ENCODE results near the gene ITGBL1. TPM values are rescaled to one million over a fixed set of nuclear protein-coding genes. Genes with fewer than 3 reads are reported as not detected.

Gene ITGBL1
- total RNA-seq, 1 donor from 2014 or later, result 0.81 TPM

DNA sequence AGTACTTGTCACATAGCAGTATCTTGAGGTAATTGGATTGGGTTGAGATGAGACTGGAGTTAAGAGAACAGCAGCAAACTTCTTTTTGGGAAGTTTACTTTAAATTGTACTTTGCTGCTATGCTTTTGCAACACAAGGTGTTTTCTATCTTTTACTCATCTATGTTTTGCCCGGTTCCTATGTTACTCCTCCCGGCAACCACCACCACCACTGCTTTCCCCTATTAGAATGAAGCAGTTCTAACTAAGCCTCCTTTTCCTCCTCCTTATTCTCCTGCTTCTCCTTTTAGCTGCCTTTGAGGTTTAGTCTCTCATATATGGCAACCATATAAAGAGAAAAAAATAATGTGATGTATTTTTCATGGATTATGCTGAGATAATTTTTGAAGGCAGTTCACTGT, 233.5 kb downstream of the ITGBL1 start:
- ATAC-seq (no peak), DNase-seq (ENCODE audit: low spot score) (no peak)

DNA sequence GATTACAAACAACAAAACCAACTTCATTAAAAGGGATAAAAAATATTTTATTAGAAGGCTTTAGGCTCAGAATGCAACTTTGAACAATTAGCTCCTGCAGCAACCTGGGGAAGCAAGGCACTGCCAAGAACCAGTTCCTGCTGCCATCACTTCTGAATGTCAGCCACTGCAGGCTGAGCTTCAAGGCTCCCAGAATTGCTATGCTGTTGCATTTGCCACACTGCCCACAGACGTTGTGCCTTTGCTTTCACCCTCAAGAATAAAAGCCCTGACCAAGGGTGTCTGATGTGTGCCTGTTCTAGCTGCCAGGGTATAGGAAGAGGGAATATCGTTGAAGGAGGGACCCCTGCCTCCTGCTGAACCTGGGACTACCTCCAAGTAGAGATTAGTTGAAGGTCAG, 238.4 kb downstream of the ITGBL1 start:
- no peak for ATAC-seq

DNA sequence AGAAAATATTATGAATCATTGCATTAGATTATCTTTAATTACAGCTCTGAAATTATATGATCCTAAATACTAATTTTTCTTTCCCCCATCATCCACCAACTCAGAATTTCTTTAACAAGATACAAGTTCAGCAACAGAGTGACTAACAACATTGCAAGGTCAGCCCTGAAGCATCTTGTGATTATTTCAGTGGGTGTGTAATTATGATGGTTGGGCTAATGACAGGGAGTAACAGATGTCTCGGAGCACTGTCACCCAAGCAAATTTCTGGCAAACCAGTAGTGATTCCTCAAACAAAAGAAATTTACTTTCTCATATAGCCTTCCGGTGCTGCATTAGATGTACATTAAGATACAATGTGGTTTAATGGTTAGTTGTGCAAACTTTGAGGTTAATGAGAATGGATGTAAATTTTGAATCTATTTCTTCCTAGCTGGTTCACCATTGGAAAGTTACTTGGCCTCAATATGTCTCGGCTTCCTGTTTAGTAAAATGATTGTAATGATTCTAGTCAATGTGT, 238.9 kb downstream of the ITGBL1 start:
- DNase-seq (ENCODE audit: low spot score) (no peak), ATAC-seq (no peak)

More for the DNA sequence above, 238.4 kb downstream of the ITGBL1 start:
- DNase-seq (ENCODE audit: low spot score), result no peak

DNA sequence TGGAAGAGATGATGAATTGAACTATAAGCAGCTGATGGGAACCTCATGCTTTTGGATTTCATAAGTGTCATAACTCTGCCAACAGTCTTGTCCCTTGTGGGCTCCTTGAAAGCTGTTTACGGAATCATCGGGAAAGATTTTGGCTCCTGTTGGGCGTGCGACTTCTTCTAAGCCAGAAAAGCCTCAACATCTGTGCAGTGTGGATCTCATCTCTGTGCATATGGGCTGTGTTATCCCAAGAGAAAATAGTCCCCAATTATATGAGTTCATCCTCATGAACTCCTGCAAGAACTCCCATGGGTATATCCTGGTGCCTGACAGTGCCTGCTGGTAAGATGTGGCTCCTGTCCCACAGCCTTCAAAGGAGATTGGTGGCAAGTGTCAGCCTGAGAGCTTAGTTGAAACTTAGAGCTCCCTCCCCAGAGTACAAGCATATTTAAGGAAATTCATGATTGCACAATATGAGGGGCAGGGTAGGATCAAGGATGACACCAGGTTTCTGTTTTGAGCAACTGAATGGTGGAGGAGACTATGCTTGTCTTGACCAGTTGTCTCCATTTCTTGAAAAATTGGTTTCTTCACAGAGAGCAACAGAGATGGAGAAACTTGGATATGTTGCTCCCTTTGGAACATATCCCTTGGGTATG, 243.5 kb downstream of the ITGBL1 start:
- DNase-seq (ENCODE audit: low spot score), result no peak

DNA sequence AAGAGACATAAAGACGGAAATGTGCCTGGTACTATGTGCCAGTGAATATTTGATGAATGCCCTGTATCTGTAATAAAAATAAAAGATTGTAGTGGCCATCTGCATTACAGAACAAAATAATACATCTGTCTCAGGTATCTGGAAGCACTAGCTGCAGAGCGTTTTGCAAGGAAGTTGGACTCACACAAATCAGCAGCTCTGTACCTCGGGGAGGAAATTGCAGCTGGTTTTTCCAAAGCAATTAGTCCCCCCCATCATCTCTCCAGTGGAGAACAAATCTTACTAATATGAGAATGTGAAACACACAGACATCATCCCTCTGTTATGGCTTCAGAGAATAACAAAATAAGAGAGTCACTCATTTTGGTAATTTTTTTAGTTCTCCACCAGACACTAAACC, 245.3 kb downstream of the ITGBL1 start:
- no peak for ATAC-seq
- no peak for DNase-seq (ENCODE audit: low spot score)

More for the DNA sequence above, 243.5 kb downstream of the ITGBL1 start:
- no peak for ATAC-seq

DNA sequence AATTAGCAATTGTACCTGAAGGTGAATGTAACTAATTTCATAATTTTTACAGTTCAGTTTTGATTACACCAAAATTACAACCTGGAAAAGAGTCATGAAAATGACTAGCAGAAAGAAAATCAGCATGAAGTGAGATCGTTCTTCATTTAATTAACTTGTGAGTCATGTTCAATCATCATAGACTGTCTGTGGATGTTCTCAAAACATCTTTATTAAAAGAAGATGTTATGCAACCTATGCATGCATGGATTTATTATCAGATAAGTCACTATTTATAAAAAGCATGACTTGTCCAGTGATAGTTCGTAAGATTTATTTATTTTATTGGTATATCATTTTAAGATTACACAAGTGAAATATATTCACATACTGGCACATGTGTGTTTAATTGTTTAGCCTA, 245.9 kb downstream of the ITGBL1 start:
- DNase-seq (ENCODE audit: low spot score) (no peak), ATAC-seq (no peak)

DNA sequence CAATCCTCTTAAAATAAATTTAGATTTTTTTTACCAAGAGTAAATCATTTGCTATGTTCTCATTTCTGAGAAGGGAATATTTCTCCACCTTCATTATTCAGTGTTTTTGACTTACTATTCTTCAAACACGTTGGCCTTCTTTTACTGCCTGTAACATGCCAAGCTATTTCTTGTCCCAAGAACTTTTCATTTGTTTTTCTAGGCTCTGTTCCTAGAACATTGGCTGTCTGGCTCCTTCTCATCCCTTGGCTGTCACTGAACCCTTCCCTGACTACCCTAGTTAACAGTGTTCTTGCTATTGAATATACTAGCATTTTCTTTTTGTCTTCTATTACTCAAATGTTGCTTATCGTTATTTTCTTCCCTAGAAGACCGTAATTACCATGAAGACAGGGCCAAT, 248.1 kb downstream of the ITGBL1 start:
- DNase-seq (ENCODE audit: low spot score) (no peak), ATAC-seq (peak; percentile 97)

DNA sequence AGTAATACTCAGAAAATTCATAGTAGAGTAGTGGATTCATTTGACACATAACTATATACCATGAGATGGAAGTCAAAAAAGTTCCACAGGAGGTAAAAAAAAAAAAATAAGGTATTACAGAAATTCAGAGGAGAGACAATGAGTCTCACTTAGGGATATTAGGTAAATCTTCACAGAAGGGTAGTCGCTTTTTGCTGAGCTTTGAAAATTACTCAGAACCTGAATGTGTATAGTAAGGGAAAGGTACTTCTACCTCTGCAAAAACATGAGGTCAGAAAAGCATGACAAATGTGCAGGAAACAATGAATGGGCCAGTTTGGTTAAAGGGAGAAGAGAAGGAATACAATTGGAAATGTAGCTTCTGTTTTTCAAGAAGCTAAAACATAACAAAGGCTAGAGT, 250.6 kb downstream of the ITGBL1 start:
- DNase-seq (ENCODE audit: low spot score) (no peak), ATAC-seq (no peak)

DNA sequence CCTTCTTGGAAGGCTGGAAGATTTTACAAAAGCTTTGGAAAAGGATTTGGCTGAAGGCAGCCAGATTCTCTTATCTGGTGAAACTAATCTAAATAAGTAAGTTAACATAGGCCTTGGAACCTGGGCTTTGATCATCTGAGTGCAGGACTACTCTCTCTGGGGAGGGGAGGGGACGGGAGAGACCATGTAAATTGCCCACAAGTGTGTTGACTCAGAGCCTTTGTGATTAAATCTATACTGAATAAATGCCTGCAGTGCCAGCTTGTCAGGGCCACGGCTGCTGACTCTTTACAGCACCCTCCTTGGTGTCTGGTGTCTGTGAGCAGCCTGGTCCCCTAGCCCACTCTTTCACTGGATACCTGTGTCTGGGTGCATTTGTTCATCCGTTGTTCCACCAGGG, 251.4 kb downstream of the ITGBL1 start:
- no peak for ATAC-seq
- DNase-seq (ENCODE audit: low spot score), result no peak

DNA sequence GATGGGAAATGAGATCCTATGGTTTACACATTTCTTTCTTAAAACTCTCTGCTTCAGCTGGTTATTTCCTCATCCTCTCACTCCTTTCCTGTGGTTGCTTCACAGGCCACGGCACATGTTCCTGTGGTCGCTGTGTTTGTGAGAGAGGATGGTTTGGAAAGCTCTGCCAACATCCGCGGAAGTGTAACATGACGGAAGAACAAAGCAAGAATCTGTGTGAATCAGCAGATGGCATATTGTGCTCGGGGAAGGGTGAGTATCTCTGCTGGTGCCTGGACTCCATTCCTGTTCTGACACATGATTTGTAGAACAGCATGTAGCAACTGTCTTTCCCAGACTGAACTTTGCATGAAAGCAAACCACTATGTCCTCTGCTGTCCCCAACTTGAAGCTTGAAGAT, 254.2 kb downstream of the ITGBL1 start:
- ATAC-seq, result peak; percentile 79
- DNase-seq (ENCODE audit: low spot score), result peak; percentile 75

DNA sequence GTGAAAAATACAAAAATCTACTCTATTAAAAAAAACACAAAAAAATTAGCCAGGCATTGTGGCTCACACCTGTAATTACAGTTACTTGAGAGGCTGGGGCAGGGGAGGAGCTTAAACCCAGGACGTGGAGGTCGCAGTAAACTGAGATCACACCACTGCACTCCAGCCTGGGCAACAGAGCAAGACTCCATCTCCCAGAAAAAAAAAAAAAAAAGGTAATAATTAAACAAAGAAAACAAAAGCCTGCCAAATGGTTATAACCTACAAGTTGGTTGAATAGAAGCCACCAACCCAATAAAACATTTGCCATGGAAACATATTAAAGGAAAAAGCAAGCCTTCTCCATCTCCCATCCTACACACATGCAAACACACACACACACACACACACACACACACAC, 255.2 kb downstream of the ITGBL1 start:
- peak; percentile 40 for ATAC-seq
- no peak for DNase-seq (ENCODE audit: low spot score)

DNA sequence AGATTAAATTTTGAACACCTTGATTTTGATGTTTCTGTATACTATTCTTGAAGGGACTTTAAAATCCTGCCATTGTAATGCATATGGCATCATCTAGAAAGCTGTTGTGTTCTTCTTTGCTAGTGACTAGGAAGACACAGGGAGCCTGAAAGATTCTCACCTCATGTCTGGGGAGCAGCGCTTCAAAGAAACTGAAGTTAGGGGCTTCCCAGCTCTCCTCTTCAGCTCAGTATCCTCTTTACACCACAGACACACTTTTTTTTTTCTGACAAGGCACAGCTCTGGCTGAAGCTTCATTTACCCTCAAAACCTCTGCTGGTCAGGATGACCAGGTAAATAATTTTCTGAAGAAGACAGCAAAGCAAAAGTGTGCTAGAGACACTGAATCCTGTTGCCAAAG, 255.6 kb downstream of the ITGBL1 start:
- ATAC-seq (no peak), DNase-seq (ENCODE audit: low spot score) (no peak)

DNA sequence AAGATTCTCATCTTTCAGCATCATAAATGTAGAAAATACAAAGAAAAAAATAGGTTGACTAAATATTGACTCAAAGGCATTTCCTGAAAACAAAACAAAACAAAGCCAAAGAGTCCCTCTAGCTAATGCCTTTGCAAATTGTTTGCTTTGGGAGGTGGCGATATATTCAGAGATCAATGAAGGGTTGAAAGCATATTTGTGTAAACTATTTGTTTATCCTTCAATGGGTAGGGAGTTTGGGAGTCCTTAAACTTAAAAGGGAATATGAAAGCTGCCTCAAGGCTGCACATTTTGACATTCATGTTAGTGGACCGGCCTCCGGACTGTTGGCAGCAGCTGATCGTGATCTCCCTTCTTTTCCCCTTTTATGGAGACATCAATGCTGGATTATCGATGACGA, 257.5 kb downstream of the ITGBL1 start:
- DNase-seq (ENCODE audit: low spot score) (no peak), ATAC-seq (peak; percentile 56)

DNA sequence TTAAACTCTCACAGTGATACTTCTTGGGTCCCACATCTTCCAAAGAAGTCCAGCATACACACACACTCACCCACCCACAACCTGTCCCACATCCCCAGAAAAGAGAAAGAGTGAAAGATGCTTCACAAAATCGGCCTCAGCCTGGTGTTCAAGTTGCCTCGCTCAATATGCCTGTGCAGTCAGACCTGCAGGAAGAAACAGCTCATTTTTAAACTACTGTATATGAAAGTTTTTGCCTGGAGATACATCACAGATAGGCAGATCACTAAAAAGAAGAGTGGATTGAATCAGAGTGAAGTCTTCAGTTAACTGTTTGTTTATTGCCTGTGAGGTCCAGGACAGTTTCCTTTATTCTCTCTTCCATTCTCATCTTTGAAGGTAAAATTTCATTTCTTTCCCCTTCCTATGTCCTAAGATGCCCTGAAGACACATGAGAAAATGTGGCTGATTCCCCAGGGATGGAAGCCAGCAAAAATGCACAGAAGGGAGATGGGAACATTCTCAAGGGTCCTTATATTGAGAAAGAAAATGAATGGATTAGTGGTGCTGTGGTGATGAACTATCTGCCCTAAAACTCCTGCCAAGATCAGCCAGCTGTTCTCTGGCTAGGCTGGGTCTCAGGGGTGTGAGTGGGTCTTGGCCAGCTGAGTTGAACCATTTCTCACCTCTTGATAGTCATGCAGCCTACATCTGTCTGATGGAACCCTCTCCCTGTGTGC, 259.0 kb downstream of the ITGBL1 start:
- ATAC-seq, result no peak
- no peak for DNase-seq (ENCODE audit: low spot score)

DNA sequence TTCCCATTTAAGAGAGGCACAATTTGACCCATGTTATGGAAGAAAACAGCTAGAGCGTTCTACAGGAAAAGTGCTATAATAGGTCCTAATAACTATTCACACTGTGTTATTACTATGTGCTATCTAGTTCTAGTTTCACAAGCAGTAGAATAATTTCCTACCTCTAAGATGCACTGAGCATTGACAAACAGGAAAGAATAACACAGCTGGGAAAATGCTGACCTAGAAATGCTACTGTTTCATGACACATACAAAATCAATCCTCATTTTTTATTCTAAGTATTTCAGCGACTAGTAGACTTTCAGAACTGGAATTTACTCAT, 259.5 kb downstream of the ITGBL1 start:
- DNase-seq (ENCODE audit: low spot score), result no peak

DNA sequence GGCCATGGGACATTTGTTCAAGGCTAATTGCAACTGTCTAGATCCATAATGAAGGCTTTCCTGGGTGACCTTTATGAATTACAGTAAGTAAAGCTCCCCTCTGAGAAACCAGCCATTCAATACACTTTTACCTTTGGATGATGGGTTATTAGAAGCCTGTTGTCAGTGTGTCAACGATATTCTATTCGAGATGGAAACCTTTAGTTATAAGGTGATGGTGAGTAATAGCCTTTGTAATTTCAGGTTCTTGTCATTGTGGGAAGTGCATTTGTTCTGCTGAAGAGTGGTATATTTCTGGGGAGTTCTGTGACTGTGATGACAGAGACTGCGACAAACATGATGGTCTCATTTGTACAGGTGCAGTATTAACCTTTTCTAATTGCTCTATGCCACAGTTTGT, 261.7 kb downstream of the ITGBL1 start:
- DNase-seq (ENCODE audit: low spot score) (no peak), ATAC-seq (no peak)

More for the DNA sequence above, 259.5 kb downstream of the ITGBL1 start:
- no peak for ATAC-seq

DNA sequence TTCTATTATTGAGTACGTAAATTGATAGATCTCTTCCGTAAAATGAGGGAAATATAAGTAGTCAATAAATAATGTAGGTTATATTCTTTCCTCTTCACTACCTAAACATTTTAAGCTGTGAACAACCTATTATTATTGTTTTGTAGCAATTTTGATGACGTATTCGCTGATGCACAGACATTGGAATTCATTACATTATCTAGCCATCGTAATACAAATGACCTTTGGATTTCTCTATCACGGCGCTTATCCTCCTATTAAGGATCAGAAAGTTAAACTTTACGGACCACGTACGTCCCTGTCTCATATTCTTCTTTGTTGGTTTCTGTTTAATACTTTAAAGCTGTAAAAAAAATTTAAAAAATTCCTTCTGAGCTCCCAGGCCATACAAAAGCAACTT, 264.9 kb downstream of the ITGBL1 start:
- ATAC-seq, result no peak
- DNase-seq (ENCODE audit: low spot score), result no peak

DNA sequence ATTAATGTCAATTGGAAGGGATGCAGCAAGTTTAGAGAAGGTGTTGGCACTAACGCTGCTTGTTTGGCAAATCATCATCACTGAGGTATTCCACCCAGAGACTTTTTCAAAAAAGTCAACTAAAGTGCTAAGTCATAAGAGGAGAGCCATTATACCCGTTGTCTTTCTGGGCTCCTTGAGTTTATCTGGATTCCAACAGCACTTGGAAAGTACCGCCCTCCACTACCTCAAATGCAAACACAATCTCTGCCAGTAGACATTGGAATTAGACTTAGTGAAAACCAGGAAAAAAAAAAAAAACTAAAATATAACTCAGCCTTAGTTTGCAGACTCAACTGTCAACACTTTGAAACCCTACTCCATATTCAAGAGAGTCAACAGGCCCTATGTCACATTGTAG, 266.0 kb downstream of the ITGBL1 start:
- ATAC-seq, result no peak
- no peak for DNase-seq (ENCODE audit: low spot score)

DNA sequence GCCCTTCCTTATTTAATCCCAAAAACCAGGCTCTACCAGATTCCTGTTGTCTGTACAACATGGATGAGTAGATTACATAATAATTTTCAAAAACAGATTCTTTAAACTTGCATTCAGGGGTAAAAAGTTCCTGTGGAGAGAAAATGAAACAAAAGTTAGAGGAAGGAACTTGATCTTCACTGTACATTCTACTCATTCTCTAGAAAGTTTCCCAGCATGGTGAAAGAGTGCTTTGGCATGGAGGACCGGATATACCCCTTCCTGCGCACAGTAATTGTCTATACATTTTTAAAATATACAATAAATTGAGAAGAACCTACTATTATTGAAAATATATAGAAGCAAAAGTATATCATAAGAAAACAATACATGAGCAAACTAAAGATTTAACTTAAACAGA, 274.2 kb downstream of the ITGBL1 start:
- ATAC-seq (no peak), DNase-seq (ENCODE audit: low spot score) (no peak)

DNA sequence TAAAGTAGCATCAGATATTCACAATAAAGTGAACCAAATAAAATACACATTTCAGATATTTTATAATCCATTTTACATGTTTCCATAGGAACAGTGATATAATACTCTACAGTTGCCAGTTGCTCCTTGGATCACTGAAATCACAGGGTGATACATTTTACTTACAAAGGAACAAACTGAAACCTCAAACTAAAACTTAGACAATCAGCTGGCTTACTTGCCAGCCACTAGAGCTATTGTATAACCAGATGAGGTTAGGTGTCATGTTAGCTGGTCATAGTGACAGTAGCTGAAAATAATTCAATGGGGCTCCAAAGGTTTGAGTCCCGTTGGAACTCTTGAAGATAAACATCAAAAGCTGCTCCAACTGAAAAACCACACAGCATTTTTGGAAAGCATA, 274.6 kb downstream of the ITGBL1 start:
- ATAC-seq (peak; percentile 84), DNase-seq (ENCODE audit: low spot score) (no peak)

DNA sequence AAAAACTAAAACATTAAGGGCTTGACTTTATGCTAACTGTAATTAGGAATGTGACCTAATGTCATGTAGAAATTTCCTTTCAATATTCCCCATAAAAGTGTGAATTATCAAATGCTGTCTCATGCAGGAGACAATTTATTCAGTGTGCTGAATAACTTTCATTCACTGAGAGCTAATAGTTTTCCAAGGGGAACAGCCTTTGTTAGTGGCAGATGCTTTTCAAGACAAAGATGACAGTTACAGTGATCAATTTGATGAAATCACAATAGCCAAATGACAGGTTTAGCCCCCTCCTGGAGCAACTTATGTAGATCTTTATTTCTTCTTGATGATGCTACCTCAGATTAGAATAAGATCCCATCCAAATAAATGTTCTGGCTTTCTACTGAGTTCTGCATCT, 275.5 kb downstream of the ITGBL1 start:
- ATAC-seq, result no peak
- no peak for DNase-seq (ENCODE audit: low spot score)

DNA sequence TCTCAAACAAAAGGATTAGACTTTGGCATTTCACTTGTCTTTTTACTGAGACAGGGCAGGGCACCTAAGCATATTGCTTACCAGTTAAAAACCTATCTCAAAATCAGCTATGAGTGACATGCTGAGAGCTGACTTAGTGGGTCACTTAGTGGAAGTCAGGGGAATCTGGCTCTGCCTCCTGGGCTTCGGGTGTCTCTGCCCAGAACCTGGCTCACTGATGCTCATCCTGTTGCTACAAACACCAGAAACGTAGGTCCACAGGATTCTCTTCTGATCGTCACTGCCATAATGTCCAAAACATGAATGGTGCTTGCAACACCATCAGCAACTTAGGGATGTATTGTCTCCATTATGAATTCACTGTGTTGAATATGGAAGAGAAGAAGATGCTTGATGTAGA, 276.1 kb downstream of the ITGBL1 start:
- ATAC-seq (no peak), DNase-seq (ENCODE audit: low spot score) (no peak)

Data from left lobe of liver (tissue), 2 donors.